ENCODE results near the gene FAM120C.

The FAM120C gene

DNA sequence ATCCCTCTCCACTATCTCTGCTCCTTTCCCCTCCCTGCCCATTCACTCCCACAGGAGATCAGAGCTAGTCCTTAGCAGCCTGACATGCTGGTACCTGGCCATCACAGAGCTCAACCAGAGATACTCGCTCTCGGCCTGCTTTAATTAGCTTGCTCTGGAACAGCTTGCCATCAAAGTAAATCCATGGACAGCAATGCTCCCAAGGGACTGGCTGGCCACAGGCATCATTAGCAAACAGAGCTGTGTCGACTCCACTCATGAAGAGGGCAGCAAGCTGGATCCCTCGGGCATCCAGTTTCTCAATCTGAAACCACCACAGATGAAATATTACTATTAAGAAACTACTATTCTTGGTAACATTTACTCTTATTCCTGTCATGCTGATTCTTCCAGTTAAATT, 95.4 kb downstream of the FAM120C start:
- H3K27ac ChIP-seq, result no peak overlapping the region
- TF ChIP-seq, protein P1, sequence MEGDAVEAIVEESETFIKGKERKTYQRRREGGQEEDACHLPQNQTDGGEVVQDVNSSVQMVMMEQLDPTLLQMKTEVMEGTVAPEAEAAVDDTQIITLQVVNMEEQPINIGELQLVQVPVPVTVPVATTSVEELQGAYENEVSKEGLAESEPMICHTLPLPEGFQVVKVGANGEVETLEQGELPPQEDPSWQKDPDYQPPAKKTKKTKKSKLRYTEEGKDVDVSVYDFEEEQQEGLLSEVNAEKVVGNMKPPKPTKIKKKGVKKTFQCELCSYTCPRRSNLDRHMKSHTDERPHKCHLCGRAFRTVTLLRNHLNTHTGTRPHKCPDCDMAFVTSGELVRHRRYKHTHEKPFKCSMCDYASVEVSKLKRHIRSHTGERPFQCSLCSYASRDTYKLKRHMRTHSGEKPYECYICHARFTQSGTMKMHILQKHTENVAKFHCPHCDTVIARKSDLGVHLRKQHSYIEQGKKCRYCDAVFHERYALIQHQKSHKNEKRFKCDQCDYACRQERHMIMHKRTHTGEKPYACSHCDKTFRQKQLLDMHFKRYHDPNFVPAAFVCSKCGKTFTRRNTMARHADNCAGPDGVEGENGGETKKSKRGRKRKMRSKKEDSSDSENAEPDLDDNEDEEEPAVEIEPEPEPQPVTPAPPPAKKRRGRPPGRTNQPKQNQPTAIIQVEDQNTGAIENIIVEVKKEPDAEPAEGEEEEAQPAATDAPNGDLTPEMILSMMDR (IDR thresholded peaks at IDR 0.05), result no peak
- TF ChIP-seq ZFX (IDR thresholded peaks at IDR 0.05; ENCODE audit: borderline replicate concordance), result no peak

- TF ChIP-seq ZFX (IDR thresholded peaks at IDR 0.05; ENCODE audit: borderline replicate concordance), result no peak
- TF ChIP-seq, protein P1 (IDR thresholded peaks at IDR 0.05), result no peak
- H3K27ac ChIP-seq, result no peak overlapping the region
These were observed 97.4 kb downstream of the FAM120C start for GRCh38 chrX:54085666-54086065.

- TF ChIP-seq, protein P1 (IDR thresholded peaks at IDR 0.05), result no peak
- no peak for TF ChIP-seq ZFX (IDR thresholded peaks at IDR 0.05; ENCODE audit: borderline replicate concordance)
- H3K27ac ChIP-seq, result no peak overlapping the region
These were observed 106.2 kb downstream of the FAM120C start for GRCh38 chrX:54076903-54077302.

DNA sequence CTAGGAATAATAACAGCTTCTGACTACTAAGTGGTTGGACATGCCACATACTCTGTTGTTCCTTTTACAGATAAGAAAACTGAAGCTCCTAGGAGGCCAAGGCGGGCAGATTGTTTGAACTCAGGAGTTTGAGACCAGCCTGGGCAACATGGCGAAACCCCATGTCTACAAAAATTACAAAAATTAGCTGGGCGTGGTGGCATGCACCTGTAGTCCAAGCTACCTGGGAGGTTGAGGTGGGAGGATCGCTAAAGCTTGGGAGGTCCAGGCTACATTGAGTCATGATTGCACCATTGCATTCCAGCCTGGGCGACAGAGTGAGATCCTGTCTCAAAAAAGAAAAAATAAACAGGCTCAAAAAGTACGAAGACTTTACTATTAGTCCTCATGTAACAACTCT, 108.2 kb downstream of the FAM120C start:
- H3K27ac ChIP-seq, result no peak overlapping the region
- TF ChIP-seq, protein P1 (IDR thresholded peaks at IDR 0.05), result no peak
- no peak for TF ChIP-seq ZFX (IDR thresholded peaks at IDR 0.05; ENCODE audit: borderline replicate concordance)

- H3K27ac ChIP-seq, result no peak overlapping the region
- TF ChIP-seq, protein P1 (IDR thresholded peaks at IDR 0.05), result no peak
- no peak for TF ChIP-seq ZFX (IDR thresholded peaks at IDR 0.05; ENCODE audit: borderline replicate concordance)
These were observed 115.3 kb downstream of the FAM120C start for GRCh38 chrX:54067766-54068165.

DNA sequence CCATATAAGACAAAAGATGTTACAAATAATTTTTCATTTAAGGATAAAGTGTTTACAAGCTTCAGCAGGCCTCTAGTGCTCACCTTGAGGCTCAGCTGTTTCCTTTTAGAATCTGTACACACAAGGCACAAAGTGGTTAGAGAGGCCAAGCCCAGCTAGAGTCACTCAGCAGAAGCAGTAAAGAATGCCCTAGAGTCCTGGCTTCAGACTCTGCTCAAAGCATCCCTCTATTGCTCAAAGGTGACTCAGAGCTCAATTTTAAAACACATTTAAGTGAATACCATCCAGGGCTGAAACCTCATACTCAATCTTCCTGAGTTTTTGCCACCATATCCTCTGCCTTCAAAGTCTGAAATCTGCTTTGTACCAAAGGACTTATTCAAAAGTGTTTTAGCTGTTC, 116.2 kb downstream of the FAM120C start:
- TF ChIP-seq, protein P1 (IDR thresholded peaks at IDR 0.05), result no peak
- TF ChIP-seq ZFX (IDR thresholded peaks at IDR 0.05; ENCODE audit: borderline replicate concordance), result no peak
- H3K27ac ChIP-seq, result no peak overlapping the region

GRCh38 chrX:54064564-54064963, 118.5 kb downstream of the FAM120C start:
- TF ChIP-seq ZFX (IDR thresholded peaks at IDR 0.05; ENCODE audit: borderline replicate concordance), result no peak
- TF ChIP-seq, protein P1 (IDR thresholded peaks at IDR 0.05), result no peak
- H3K27ac ChIP-seq, result no peak overlapping the region

Data from 22Rv1 (cell line).